Astrocyte (in vitro differentiated cells and primary cell): ENCODE measurements around the gene TIMM21. TPM values are rescaled to one million over a fixed set of nuclear protein-coding genes. Genes with fewer than 3 reads are reported as not detected.

Experiments used
- DNase-seq: peaks from one replicate; pipeline ENCODE4 v3.0.0-alpha.2; 2010; ENCODE audit warnings: low read depth
- FAIRE-seq: peaks from 2 replicates; lab custom pipeline; 2011; peaks lifted over from hg19 to GRCh38; lab: Jason Lieb, UNC
- H2AFZ ChIP-seq: 2 replicates; pipeline ENCODE4 v1.6.0; 2012; ENCODE audit warnings: low read depth, low read length, inconsistent platforms
- H3K27ac ChIP-seq: 2 replicates; pipeline ENCODE4 v1.5.1; 2011; ENCODE audit warnings: low read depth, low read length, inconsistent platforms
- H3K27me3 ChIP-seq: 2 replicates; pipeline ENCODE4 v1.6.0; 2011; ENCODE audit warnings: low read length, inconsistent platforms; ENCODE audit not compliant: insufficient read depth
- H3K36me3 ChIP-seq: 2 replicates; pipeline ENCODE4 v1.5.1; 2011; ENCODE audit warnings: low read length, inconsistent platforms; ENCODE audit not compliant: insufficient read depth
- H3K4me1 ChIP-seq: 2 replicates; pipeline ENCODE4 v1.5.1; 2011; ENCODE audit warnings: low read length, inconsistent platforms; ENCODE audit not compliant: insufficient read depth
- H3K4me2 ChIP-seq: 2 replicates; pipeline ENCODE4 v1.6.0; 2012; ENCODE audit warnings: low read length, inconsistent platforms
- H3K4me3 ChIP-seq: 2 replicates; pipeline ENCODE4 v1.5.1; 2011; ENCODE audit warnings: low read depth, mild to moderate bottlenecking, low read length, inconsistent platforms; ENCODE audit not compliant: insufficient read depth
- H3K79me2 ChIP-seq: 2 replicates; pipeline ENCODE4 v1.6.0; 2012; ENCODE audit warnings: mild to moderate bottlenecking, low read length, inconsistent platforms; ENCODE audit not compliant: insufficient read depth
- H3K9ac ChIP-seq: 2 replicates; pipeline ENCODE4 v1.6.0; 2012; ENCODE audit warnings: mild to moderate bottlenecking, low read length, inconsistent platforms
- H3K9me3 ChIP-seq: 2 replicates; pipeline ENCODE4 v1.5.1; 2012; ENCODE audit warnings: low read depth, mild to moderate bottlenecking, low read length, inconsistent platforms; ENCODE audit not compliant: insufficient read depth
- H4K20me1 ChIP-seq: 2 replicates; pipeline ENCODE4 v1.6.0; 2012; ENCODE audit warnings: low read length, inconsistent platforms; ENCODE audit not compliant: insufficient read depth
- H3K27ac Mint-ChIP-seq: one replicate; pipeline ENCODE4 v1.8.0; 2021; ENCODE audit warnings: mild to moderate bottlenecking, mixed read lengths; ENCODE audit not compliant: unreplicated experiment
- H3K27me3 Mint-ChIP-seq: one replicate; pipeline ENCODE4 v1.8.0; 2021; ENCODE audit warnings: low read depth, mixed read lengths; ENCODE audit not compliant: unreplicated experiment
- H3K36me3 Mint-ChIP-seq: one replicate; pipeline ENCODE4 v1.8.0; 2021; ENCODE audit warnings: low read depth, mixed read lengths; ENCODE audit not compliant: unreplicated experiment
- H3K4me1 Mint-ChIP-seq: one replicate; pipeline ENCODE4 v1.8.0; 2021; ENCODE audit warnings: low read depth, mixed read lengths; ENCODE audit not compliant: unreplicated experiment
- H3K4me3 Mint-ChIP-seq: one replicate; pipeline ENCODE4 v1.8.0; 2021; ENCODE audit warnings: mild to moderate bottlenecking, moderate library complexity, mixed read lengths; ENCODE audit not compliant: unreplicated experiment
- H3K9me3 Mint-ChIP-seq: one replicate; pipeline ENCODE4 v1.8.0; 2021; ENCODE audit warnings: mild to moderate bottlenecking, mixed read lengths; ENCODE audit not compliant: unreplicated experiment
- EZH2 ChIP-seq: IDR thresholded peaks from 2 replicates; pipeline ENCODE4 v1.6.1; 2012; ENCODE audit warnings: mild to moderate bottlenecking, low read length, inconsistent platforms; ENCODE audit not compliant: insufficient read depth
- total RNA-seq: library from RNA; stranded (reverse); gene quantifications from 2 replicates; pipeline ENCODE4 v1.2.1, GENCODE V29; 2021
- TF ChIP-seq, protein P1 (sequence below): IDR thresholded peaks from 2 replicates; pipeline ENCODE4 v1.5.1; 2011; ENCODE audit warnings: low read depth, mild to moderate bottlenecking, inconsistent platforms, low read length, moderate library complexity; ENCODE audit not compliant: insufficient read depth

TIMM21 gene
- total RNA-seq, 1 donor from 2014 or later: 25.1 TPM

DNA sequence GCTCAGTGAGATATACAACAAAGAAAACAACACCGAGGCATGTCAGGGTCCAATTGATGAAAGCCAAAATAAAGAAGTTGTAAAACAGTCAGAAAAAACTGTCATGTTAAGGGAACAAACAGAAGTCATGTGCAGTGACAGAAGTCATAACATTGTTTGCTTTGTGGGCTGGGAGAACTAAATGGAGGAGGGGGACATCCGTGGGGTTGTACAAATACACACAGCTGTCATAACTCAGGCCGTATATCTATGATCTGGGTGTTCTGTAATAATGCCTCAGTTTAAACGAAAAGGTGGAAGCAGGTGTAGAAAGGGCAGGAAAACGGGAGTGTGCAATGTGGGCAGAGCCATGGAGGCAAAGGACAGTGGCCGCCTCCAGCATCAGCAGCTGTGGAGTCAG, 27.3 kb downstream of the TIMM21 start:
- no peak for DNase-seq
- no peak overlapping the region for H3K27ac Mint-ChIP-seq
- no peak overlapping the region for H3K4me3 ChIP-seq
- no peaks in the 10 kb centered on the region for H3K4me1 Mint-ChIP-seq
- no peak overlapping the region for H3K4me3 Mint-ChIP-seq
- H3K36me3 Mint-ChIP-seq: no peaks in the 10 kb centered on the region
- no peaks in the 10 kb centered on the region for H3K9me3 ChIP-seq
- no peaks in the 10 kb centered on the region for H3K4me1 ChIP-seq
- H3K79me2 ChIP-seq: no peaks in the 10 kb centered on the region
- no peak overlapping the region for H3K9ac ChIP-seq
- peaks cover 26% of the 10 kb centered on the region for H3K27me3 Mint-ChIP-seq
- no peak overlapping the region for H2AFZ ChIP-seq
- H4K20me1 ChIP-seq: no peaks in the 10 kb centered on the region
- peaks cover 4% of the 10 kb centered on the region for H3K9me3 Mint-ChIP-seq
- no peak overlapping the region for H3K27ac ChIP-seq
- FAIRE-seq: no peak
- no peak overlapping the region for H3K4me2 ChIP-seq
- TF ChIP-seq, protein P1, sequence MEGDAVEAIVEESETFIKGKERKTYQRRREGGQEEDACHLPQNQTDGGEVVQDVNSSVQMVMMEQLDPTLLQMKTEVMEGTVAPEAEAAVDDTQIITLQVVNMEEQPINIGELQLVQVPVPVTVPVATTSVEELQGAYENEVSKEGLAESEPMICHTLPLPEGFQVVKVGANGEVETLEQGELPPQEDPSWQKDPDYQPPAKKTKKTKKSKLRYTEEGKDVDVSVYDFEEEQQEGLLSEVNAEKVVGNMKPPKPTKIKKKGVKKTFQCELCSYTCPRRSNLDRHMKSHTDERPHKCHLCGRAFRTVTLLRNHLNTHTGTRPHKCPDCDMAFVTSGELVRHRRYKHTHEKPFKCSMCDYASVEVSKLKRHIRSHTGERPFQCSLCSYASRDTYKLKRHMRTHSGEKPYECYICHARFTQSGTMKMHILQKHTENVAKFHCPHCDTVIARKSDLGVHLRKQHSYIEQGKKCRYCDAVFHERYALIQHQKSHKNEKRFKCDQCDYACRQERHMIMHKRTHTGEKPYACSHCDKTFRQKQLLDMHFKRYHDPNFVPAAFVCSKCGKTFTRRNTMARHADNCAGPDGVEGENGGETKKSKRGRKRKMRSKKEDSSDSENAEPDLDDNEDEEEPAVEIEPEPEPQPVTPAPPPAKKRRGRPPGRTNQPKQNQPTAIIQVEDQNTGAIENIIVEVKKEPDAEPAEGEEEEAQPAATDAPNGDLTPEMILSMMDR: no peak
- no peak for TF ChIP-seq EZH2
- no peaks in the 10 kb centered on the region for H3K36me3 ChIP-seq
- H3K27me3 ChIP-seq: peaks cover 3% of the 10 kb centered on the region

DNA sequence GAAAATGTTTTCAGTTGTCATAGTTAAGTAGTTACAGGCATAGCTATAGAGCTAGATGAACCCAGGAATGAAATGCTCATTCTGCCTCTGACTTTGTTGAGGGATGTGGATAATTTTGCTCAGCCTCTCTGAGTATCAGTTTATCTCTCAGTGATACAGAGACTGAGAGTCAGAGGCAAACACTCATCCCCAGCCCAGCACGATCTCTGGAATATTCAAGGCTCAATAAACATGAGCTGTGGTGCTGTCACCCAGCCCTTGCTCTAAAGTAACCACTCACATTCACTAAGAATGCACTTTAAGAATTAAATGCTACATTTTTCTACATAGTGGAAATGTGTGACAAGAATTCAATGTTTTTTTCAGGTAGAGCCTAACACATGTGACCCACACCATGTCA, 30.6 kb downstream of the TIMM21 start:
- DNase-seq: no peak
- H3K27ac Mint-ChIP-seq: no peak overlapping the region
- TF ChIP-seq EZH2: no peak
- TF ChIP-seq, protein P1: no peak
- no peak overlapping the region for H3K4me3 Mint-ChIP-seq
- no peak overlapping the region for H3K9ac ChIP-seq
- no peak overlapping the region for H3K4me3 ChIP-seq
- peaks cover 4% of the 10 kb centered on the region for H3K27me3 ChIP-seq
- H3K4me1 Mint-ChIP-seq: no peaks in the 10 kb centered on the region
- H2AFZ ChIP-seq: no peak overlapping the region
- no peaks in the 10 kb centered on the region for H4K20me1 ChIP-seq
- H3K4me2 ChIP-seq: no peak overlapping the region
- no peaks in the 10 kb centered on the region for H3K36me3 Mint-ChIP-seq
- FAIRE-seq: no peak
- no peaks in the 10 kb centered on the region for H3K36me3 ChIP-seq
- no peak overlapping the region for H3K27ac ChIP-seq
- H3K27me3 Mint-ChIP-seq: peaks cover 13% of the 10 kb centered on the region
- H3K9me3 ChIP-seq: no peaks in the 10 kb centered on the region
- no peaks in the 10 kb centered on the region for H3K79me2 ChIP-seq
- H3K4me1 ChIP-seq: no peaks in the 10 kb centered on the region
- peaks cover 4% of the 10 kb centered on the region for H3K9me3 Mint-ChIP-seq

DNA sequence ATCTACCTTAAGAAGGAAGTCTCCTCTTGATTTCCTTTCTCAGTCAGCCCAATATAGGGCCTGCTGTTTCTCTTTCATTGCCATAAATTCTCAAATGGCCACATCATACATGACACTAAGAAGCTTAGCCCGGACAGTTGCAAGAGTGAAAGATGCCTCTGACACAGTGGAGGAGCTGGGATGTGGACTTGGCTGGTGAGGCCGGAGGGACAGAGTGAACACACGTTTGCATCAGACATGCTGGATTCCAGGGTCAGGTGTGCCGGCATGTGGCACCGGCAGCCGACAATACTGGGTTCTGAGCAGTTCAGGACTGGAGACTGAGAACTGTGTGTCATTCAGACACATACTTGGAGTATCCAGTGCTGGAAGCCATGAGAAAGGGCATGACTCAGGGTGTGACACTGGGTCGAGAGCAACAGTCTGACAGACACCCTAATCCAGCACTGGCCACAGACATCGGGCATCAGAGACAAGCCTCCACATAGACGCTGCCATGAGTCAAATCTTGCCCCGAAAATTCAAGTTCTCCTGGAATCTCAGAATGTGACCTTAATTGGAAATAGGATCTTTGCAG, 31.4 kb downstream of the TIMM21 start:
- peaks cover 13% of the 10 kb centered on the region for H3K27me3 Mint-ChIP-seq
- H3K36me3 ChIP-seq: no peaks in the 10 kb centered on the region
- H3K27ac ChIP-seq: no peak overlapping the region
- H3K4me1 Mint-ChIP-seq: no peaks in the 10 kb centered on the region
- H4K20me1 ChIP-seq: no peaks in the 10 kb centered on the region
- no peaks in the 10 kb centered on the region for H3K4me1 ChIP-seq
- H3K4me2 ChIP-seq: no peak overlapping the region
- no peak overlapping the region for H3K4me3 Mint-ChIP-seq
- H3K79me2 ChIP-seq: no peaks in the 10 kb centered on the region
- peaks cover 4% of the 10 kb centered on the region for H3K9me3 Mint-ChIP-seq
- no peaks in the 10 kb centered on the region for H3K36me3 Mint-ChIP-seq
- DNase-seq (no peak), FAIRE-seq (no peak)
- no peak overlapping the region for H3K9ac ChIP-seq
- no peaks in the 10 kb centered on the region for H3K9me3 ChIP-seq
- H2AFZ ChIP-seq: no peak overlapping the region
- H3K4me3 ChIP-seq: no peak overlapping the region
- no peak overlapping the region for H3K27ac Mint-ChIP-seq
- peaks cover 7% of the 10 kb centered on the region for H3K27me3 ChIP-seq
- TF ChIP-seq EZH2: no peak
- TF ChIP-seq, protein P1: no peak
